Rectal smooth muscle tissue (tissue), 1 donor: ENCODE results near the gene SPEF2.

Experiments used
- H3K27ac ChIP-seq: one replicate; pipeline ENCODE4 v1.7.0; 2013; ENCODE audit warnings: low read depth, low read length, inconsistent platforms
- H3K27me3 ChIP-seq: one replicate; pipeline ENCODE4 v1.7.0; 2013; ENCODE audit warnings: low read length; ENCODE audit not compliant: control insufficient read depth, insufficient read depth
- H3K36me3 ChIP-seq: one replicate; pipeline ENCODE4 v1.7.0; 2013; ENCODE audit warnings: low read length; ENCODE audit not compliant: control insufficient read depth, insufficient read depth
- H3K4me1 ChIP-seq: one replicate; pipeline ENCODE4 v1.7.0; 2013; ENCODE audit warnings: low read length; ENCODE audit not compliant: control insufficient read depth, insufficient read depth
- H3K4me3 ChIP-seq: one replicate; pipeline ENCODE4 v1.7.0; 2013; ENCODE audit warnings: low read length
- H3K9ac ChIP-seq: one replicate; pipeline ENCODE4 v1.7.0; 2013; ENCODE audit warnings: low read length

Gene SPEF2

GRCh38 chr5:35799753-35800152 lies 182.1 kb downstream of the SPEF2 start:
- H3K4me1 ChIP-seq: no peaks in the 10 kb centered on the region

GRCh38 chr5:35803191-35803651 lies 185.6 kb downstream of the SPEF2 start:
- Histone ChIP-seq H3K27me3 (no peaks in the 10 kb centered on the region), H3K4me1 (no peaks in the 10 kb centered on the region), H3K27ac (no peak overlapping the region), H3K4me3 (no peak overlapping the region), H3K36me3 (no peaks in the 10 kb centered on the region), H3K9ac (no peak overlapping the region)

More at GRCh38 chr5:35799753-35800152, 182.1 kb downstream of the SPEF2 start:
- H3K27ac ChIP-seq: no peak overlapping the region
- no peaks in the 10 kb centered on the region for H3K36me3 ChIP-seq
- no peaks in the 10 kb centered on the region for H3K27me3 ChIP-seq
- no peak overlapping the region for H3K9ac ChIP-seq
- no peak overlapping the region for H3K4me3 ChIP-seq

GRCh38 chr5:35804201-35804653 lies 186.6 kb downstream of the SPEF2 start:
- no peak overlapping the region for H3K9ac ChIP-seq
- H3K4me3 ChIP-seq: no peak overlapping the region
- no peaks in the 10 kb centered on the region for H3K36me3 ChIP-seq
- no peak overlapping the region for H3K27ac ChIP-seq
- H3K4me1 ChIP-seq: no peaks in the 10 kb centered on the region
- H3K27me3 ChIP-seq: no peaks in the 10 kb centered on the region

GRCh38 chr5:35804841-35805240 lies 187.2 kb downstream of the SPEF2 start:
- Histone ChIP-seq H3K9ac (no peak overlapping the region), H3K4me3 (no peak overlapping the region), H3K4me1 (no peaks in the 10 kb centered on the region), H3K27me3 (no peaks in the 10 kb centered on the region), H3K27ac (no peak overlapping the region), H3K36me3 (no peaks in the 10 kb centered on the region)

- Histone ChIP-seq H3K4me3 (no peak overlapping the region), H3K27ac (no peak overlapping the region)
Observed at GRCh38 chr5:35810601-35811000, 192.9 kb downstream of the SPEF2 start.

GRCh38 chr5:35811108-35811741 lies 193.6 kb downstream of the SPEF2 start:
- no peaks in the 10 kb centered on the region for H3K4me1 ChIP-seq
- H3K9ac ChIP-seq: no peak overlapping the region
- H3K4me3 ChIP-seq: no peak overlapping the region
- no peak overlapping the region for H3K27ac ChIP-seq
- H3K36me3 ChIP-seq: no peaks in the 10 kb centered on the region
- H3K27me3 ChIP-seq: no peaks in the 10 kb centered on the region

More at GRCh38 chr5:35810601-35811000, 192.9 kb downstream of the SPEF2 start:
- no peaks in the 10 kb centered on the region for H3K36me3 ChIP-seq
- no peaks in the 10 kb centered on the region for H3K27me3 ChIP-seq
- no peak overlapping the region for H3K9ac ChIP-seq
- no peaks in the 10 kb centered on the region for H3K4me1 ChIP-seq

GRCh38 chr5:35813521-35813920 lies 195.9 kb downstream of the SPEF2 start:
- Histone ChIP-seq H3K9ac (no peak overlapping the region), H3K27ac (no peak overlapping the region), H3K4me3 (no peak overlapping the region), H3K36me3 (no peaks in the 10 kb centered on the region), H3K4me1 (no peaks in the 10 kb centered on the region), H3K27me3 (no peaks in the 10 kb centered on the region)

- Histone ChIP-seq H3K4me3 (no peak overlapping the region), H3K36me3 (no peaks in the 10 kb centered on the region), H3K27me3 (no peaks in the 10 kb centered on the region), H3K27ac (no peak overlapping the region), H3K4me1 (no peaks in the 10 kb centered on the region), H3K9ac (no peak overlapping the region)
Observed at GRCh38 chr5:35815089-35815936, 197.7 kb downstream of the SPEF2 start.

- no peaks in the 10 kb centered on the region for H3K27me3 ChIP-seq
- H3K9ac ChIP-seq: no peak overlapping the region
- H3K4me1 ChIP-seq: no peaks in the 10 kb centered on the region
- H3K4me3 ChIP-seq: no peak overlapping the region
- no peaks in the 10 kb centered on the region for H3K36me3 ChIP-seq
- H3K27ac ChIP-seq: no peak overlapping the region
Observed at GRCh38 chr5:35816881-35817521, 199.3 kb downstream of the SPEF2 start.

- Histone ChIP-seq H3K4me1 (no peaks in the 10 kb centered on the region), H3K27ac (no peak overlapping the region), H3K27me3 (no peaks in the 10 kb centered on the region), H3K36me3 (no peaks in the 10 kb centered on the region), H3K9ac (no peak overlapping the region), H3K4me3 (no peak overlapping the region)
Observed at GRCh38 chr5:35819026-35819425, 201.4 kb downstream of the SPEF2 start.

GRCh38 chr5:35819668-35820067 lies 202.0 kb downstream of the SPEF2 start:
- H3K27ac ChIP-seq: no peak overlapping the region
- no peak overlapping the region for H3K4me3 ChIP-seq
- no peak overlapping the region for H3K9ac ChIP-seq
- H3K36me3 ChIP-seq: no peaks in the 10 kb centered on the region
- no peaks in the 10 kb centered on the region for H3K4me1 ChIP-seq
- no peaks in the 10 kb centered on the region for H3K27me3 ChIP-seq

- Histone ChIP-seq H3K27ac (no peak overlapping the region), H3K4me1 (no peaks in the 10 kb centered on the region), H3K9ac (no peak overlapping the region), H3K27me3 (no peaks in the 10 kb centered on the region), H3K36me3 (no peaks in the 10 kb centered on the region), H3K4me3 (no peak overlapping the region)
Observed at GRCh38 chr5:35820735-35821134, 203.1 kb downstream of the SPEF2 start.
